ENCODE measurements around the gene PPIF. TPM values are rescaled to one million over a fixed set of nuclear protein-coding genes. Genes with fewer than 3 reads are reported as not detected.

PPIF gene
- total RNA-seq, 4 donors from 2014 or later = 37.2 to 149 (median 51.6) TPM

DNA sequence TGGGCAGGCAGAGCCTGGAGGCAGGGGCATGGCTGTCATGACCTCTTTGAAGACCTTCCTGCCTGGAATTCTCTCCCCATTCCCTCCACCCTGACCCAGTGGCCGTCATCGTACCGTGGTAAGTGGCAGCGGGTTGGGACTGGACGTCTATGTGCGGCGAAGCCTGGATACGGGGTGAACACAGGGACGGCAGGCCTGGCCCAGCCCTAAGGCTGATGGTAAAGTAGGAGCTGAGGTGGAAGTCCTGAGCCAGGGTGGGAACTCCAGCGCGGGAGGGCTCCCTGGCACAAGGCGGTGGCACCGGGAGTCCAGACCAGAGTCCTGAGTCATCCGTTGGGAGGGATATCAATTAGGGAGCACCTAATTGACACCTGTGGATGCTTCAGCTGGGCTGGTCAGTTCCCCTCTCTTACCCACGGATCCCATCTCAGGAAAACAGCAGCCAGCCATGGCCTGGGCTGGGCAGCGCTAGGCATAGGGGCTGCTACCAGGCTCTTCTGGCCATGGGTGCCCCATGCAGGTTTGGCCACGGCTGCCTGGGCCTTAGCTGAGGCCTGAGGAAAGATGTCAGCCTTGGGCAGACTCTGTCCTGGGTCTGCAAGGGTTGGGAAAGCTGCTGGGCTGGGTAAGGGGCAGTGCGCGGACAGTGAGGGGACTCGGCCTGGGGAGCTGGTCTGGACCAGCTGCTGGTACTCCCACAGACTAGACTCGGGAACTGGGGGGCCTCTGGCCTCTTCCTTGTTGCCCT is 3.3 kb downstream of the PPIF start:
- no peaks in the 10 kb centered on the region for H3K9me3 ChIP-seq
- in situ Hi-C loops (cut with MboI; ENCODE audit: low pct_ligation_motif_present in 1 of 4, low pct_unique_long_range_greater_than_20kb in 1 of 4, low sequenced_read_pairs in 3 of 4) (loop anchor here in 1 of 4 donors (25.0 kb wide), 1 partner anchor 862 kb away; the partner anchor contains the start of gene ANXA11), intact Hi-C loops (cut with DNase I; ENCODE audit: low total_unique reads) (no loop called here)
- WGBS, 2 donors (ENCODE audit: low coverage in 1 of 2) = 89% methylated on average over 20 of the region's 21 CpGs; no CpG with 5 or more reads in 1 of the 2 donors
- peaks cover 4 to 23% (median 16%) of the 10 kb centered on the region in 4 donors for H3K4me1 ChIP-seq
- DNase-seq = no peak
- peaks cover 0 to 44% (median 18%) of the 10 kb centered on the region in 4 donors for H3K36me3 ChIP-seq
- TF ChIP-seq EP300 (IDR thresholded peaks at IDR 0.05; ENCODE audit: low read depth) = no peak
- TF ChIP-seq, protein P1, sequence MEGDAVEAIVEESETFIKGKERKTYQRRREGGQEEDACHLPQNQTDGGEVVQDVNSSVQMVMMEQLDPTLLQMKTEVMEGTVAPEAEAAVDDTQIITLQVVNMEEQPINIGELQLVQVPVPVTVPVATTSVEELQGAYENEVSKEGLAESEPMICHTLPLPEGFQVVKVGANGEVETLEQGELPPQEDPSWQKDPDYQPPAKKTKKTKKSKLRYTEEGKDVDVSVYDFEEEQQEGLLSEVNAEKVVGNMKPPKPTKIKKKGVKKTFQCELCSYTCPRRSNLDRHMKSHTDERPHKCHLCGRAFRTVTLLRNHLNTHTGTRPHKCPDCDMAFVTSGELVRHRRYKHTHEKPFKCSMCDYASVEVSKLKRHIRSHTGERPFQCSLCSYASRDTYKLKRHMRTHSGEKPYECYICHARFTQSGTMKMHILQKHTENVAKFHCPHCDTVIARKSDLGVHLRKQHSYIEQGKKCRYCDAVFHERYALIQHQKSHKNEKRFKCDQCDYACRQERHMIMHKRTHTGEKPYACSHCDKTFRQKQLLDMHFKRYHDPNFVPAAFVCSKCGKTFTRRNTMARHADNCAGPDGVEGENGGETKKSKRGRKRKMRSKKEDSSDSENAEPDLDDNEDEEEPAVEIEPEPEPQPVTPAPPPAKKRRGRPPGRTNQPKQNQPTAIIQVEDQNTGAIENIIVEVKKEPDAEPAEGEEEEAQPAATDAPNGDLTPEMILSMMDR (IDR thresholded peaks at IDR 0.05) = no peak
- TF ChIP-seq POLR2A (IDR thresholded peaks at IDR 0.05) = no peak
- TF ChIP-seq POLR2AphosphoS5 (IDR thresholded peaks at IDR 0.05) = no peak
- H3K27ac ChIP-seq = no peak overlapping the region
- H3K27me3 ChIP-seq = no peaks in the 10 kb centered on the region
- H3K4me3 ChIP-seq = no peak overlapping the region

DNA sequence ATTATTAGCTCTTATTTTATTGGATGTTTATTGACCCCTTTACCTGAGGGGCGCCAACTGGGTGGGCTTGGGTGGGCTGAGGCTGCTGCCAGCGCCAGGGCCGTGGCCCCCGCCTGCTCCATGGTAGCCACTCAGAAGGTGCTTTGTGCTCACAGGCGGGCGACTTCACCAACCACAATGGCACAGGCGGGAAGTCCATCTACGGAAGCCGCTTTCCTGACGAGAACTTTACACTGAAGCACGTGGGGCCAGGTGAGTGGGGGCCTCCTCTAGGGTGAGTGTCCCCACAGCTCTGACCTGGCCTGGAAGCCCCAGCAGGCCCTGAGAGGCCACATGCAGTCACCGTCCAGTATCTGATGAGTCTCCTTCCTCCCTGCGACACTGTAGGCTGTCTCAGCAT is 4.1 kb downstream of the PPIF start:
- in situ Hi-C loops (cut with MboI; ENCODE audit: low pct_ligation_motif_present in 1 of 4, low pct_unique_long_range_greater_than_20kb in 1 of 4, low sequenced_read_pairs in 3 of 4) (loop anchor here in 1 of 4 donors (25.0 kb wide), 1 partner anchor 861 kb away; the partner anchor contains the start of gene ANXA11), intact Hi-C loops (cut with DNase I; ENCODE audit: low total_unique reads) (no loop called here)
- Histone ChIP-seq H3K27me3 (no peaks in the 10 kb centered on the region), H3K4me3 (no peak overlapping the region), H3K4me1 (peaks cover 4 to 23% (median 16%) of the 10 kb centered on the region in 4 donors), H3K9me3 (no peaks in the 10 kb centered on the region), H3K36me3 (peaks cover 0 to 44% (median 18%) of the 10 kb centered on the region in 4 donors), H3K27ac (no peak overlapping the region)
- no peak for DNase-seq
- no peak for TF ChIP-seq POLR2A (IDR thresholded peaks at IDR 0.05)
- TF ChIP-seq POLR2AphosphoS5 (IDR thresholded peaks at IDR 0.05) = no peak
- TF ChIP-seq EP300 (IDR thresholded peaks at IDR 0.05; ENCODE audit: low read depth) = no peak
- TF ChIP-seq, protein P1 (IDR thresholded peaks at IDR 0.05) = no peak
- 94 to 97% methylated on average over 4 to 13 of the region's 13 CpGs for WGBS, 2 donors (ENCODE audit: low coverage in 1 of 2)

DNA sequence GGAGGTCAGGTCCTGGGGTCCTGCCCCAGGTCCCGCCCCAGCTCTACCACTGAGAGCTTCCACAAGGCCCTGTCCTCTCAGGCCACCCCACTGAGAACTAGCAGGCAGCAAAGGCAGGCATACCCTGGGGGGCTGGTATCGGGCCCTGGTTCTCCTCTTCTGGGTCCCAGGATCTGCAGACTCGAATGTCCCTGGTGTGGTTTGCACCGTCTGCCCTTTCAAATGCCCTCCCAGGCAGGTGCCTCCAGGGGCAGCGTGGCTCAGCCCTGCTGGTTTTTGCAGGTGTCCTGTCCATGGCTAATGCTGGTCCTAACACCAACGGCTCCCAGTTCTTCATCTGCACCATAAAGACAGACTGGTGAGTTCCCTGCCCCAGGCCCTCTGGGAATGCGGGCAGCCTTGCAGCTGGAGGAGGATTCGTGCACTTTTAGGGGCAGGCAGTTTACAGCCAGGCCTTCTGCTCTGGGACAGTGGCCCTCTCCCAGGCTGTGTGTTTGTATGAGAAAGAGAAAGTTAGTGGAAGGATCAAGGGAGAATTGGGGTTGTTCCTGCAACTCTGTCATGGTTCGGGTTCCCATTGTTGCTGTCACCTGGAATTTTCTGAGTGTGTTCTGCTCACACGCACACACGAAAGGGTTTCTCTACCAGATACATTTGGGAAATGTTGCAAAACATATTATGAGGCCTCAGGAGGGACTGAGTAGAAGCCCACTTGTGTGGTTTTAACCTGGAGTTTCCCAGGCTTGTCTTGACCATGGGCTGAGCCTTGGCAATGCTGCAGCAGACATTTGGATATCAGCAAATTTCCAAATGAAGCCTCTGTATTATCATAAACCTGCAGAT is 5.0 kb downstream of the PPIF start:
- DNase-seq = no peak
- Histone ChIP-seq H3K9me3 (no peaks in the 10 kb centered on the region), H3K4me3 (no peak overlapping the region), H3K27ac (no peak overlapping the region), H3K4me1 (peaks cover 4 to 17% (median 12%) of the 10 kb centered on the region in 4 donors), H3K27me3 (no peaks in the 10 kb centered on the region), H3K36me3 (peaks cover 0 to 44% (median 18%) of the 10 kb centered on the region in 4 donors)
- WGBS, 2 donors (ENCODE audit: low coverage in 1 of 2) = 90 to 100% methylated on average over 2 to 11 of the region's 11 CpGs
- intact Hi-C loops (cut with DNase I; ENCODE audit: low total_unique reads) (no loop called here), in situ Hi-C loops (cut with MboI; ENCODE audit: low pct_ligation_motif_present in 1 of 4, low pct_unique_long_range_greater_than_20kb in 1 of 4, low sequenced_read_pairs in 3 of 4) (loop anchor here in 1 of 4 donors (25.0 kb wide), 1 partner anchor 860 kb away; the partner anchor contains the start of gene ANXA11)
- no peak for TF ChIP-seq EP300 (IDR thresholded peaks at IDR 0.05; ENCODE audit: low read depth)

DNA sequence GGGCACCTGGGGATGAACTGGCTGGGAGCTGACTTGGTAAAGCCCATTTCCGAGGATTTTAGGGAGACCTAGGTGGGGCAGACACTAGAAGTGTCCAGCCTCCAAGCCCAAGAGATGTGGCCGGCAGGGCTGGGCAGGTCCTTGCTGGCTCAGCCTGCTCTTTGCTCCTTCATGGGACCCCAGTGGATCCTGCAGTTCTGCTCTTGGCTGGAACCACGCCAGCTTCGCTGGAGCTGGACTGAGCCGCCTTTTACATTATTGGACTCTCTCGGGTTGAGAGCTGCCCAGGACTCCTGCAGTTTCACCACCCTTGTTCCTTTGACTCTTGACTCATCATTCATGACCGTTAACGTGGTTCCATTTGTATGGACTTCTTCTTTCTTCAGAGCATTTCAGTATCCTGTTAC is 5.7 kb downstream of the PPIF start:
- intact Hi-C loops (cut with DNase I; ENCODE audit: low total_unique reads) (no loop called here), in situ Hi-C loops (cut with MboI; ENCODE audit: low pct_ligation_motif_present in 1 of 4, low pct_unique_long_range_greater_than_20kb in 1 of 4, low sequenced_read_pairs in 3 of 4) (loop anchor here in 1 of 4 donors (25.0 kb wide), 1 partner anchor 859 kb away; the partner anchor contains the start of gene ANXA11)
- Histone ChIP-seq H3K27ac (no peak overlapping the region), H3K4me3 (no peak overlapping the region), H3K27me3 (no peaks in the 10 kb centered on the region), H3K9me3 (no peaks in the 10 kb centered on the region), H3K36me3 (peaks cover 0 to 44% (median 18%) of the 10 kb centered on the region in 4 donors), H3K4me1 (peaks cover 4 to 17% (median 12%) of the 10 kb centered on the region in 4 donors)
- DNase-seq = no peak
- WGBS, 2 donors (ENCODE audit: low coverage in 1 of 2) = 77 to 100% methylated on average over 3 to 8 of the region's 8 CpGs
- no peak for TF ChIP-seq POLR2AphosphoS5 (IDR thresholded peaks at IDR 0.05)
- TF ChIP-seq, protein P1 (IDR thresholded peaks at IDR 0.05) = no peak
- no peak for TF ChIP-seq EP300 (IDR thresholded peaks at IDR 0.05; ENCODE audit: low read depth)
- no peak for TF ChIP-seq POLR2A (IDR thresholded peaks at IDR 0.05)

Data from transverse colon (tissue), 4 donors.